Measurements from ENCODE around the gene CLIC3.

GRCh38 chr9:136985027-136985602 lies 11.3 kb downstream of the CLIC3 start:
- TF ChIP-seq, protein P1, sequence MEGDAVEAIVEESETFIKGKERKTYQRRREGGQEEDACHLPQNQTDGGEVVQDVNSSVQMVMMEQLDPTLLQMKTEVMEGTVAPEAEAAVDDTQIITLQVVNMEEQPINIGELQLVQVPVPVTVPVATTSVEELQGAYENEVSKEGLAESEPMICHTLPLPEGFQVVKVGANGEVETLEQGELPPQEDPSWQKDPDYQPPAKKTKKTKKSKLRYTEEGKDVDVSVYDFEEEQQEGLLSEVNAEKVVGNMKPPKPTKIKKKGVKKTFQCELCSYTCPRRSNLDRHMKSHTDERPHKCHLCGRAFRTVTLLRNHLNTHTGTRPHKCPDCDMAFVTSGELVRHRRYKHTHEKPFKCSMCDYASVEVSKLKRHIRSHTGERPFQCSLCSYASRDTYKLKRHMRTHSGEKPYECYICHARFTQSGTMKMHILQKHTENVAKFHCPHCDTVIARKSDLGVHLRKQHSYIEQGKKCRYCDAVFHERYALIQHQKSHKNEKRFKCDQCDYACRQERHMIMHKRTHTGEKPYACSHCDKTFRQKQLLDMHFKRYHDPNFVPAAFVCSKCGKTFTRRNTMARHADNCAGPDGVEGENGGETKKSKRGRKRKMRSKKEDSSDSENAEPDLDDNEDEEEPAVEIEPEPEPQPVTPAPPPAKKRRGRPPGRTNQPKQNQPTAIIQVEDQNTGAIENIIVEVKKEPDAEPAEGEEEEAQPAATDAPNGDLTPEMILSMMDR (IDR thresholded peaks at IDR 0.05; ENCODE audit: low read depth, low read length) = no peak
- no peak for TF ChIP-seq EZH2phosphoT487 (IDR thresholded peaks at IDR 0.05; ENCODE audit: low read depth)
